HG03159 (cell line): Measurements from ENCODE around the gene SLC17A5.
"Not testable (repeated sequence)": the region's sequence is repeated elsewhere in the genome, so short reads cannot be mapped to it uniquely, and the experiment has no call there.

Experiments
- ATAC-seq: cut with Tn5 transposase; IDR thresholded peaks from one replicate; pipeline ENCODE4 v1.9.1; 2021; ENCODE audit warnings: mild to moderate bottlenecking, moderate library complexity; ENCODE audit not compliant: unreplicated experiment

The SLC17A5 gene

DNA sequence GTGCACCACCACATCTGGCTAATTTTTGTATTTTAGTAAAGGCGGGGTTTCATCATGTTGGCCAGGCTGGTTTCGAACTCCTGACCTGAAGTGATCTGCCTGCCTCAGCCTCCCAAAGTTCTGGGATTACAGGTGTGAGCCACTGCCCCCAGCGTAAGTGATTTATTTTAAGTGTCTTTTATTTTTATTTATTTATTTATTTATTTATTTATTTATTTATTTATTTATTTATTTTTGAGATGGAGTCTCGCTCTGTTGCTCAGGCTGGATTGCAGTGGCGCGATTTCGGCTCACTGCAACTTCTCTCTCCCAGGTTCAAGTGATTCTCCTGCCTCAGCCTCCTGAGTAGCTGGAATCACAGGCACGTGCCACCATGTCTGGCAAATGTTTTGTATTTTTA, 30.3 kb downstream of the SLC17A5 start:
- ATAC-seq: not testable (repeated sequence)

- ATAC-seq: not testable (repeated sequence)
Observed at GRCh38 chr6:73618082-73618481, 35.7 kb downstream of the SLC17A5 start.

- ATAC-seq: no peak
Observed at GRCh38 chr6:73614802-73615201, 39.0 kb downstream of the SLC17A5 start.

- no peak for ATAC-seq
Observed at GRCh38 chr6:73613806-73614536, 39.8 kb downstream of the SLC17A5 start.

GRCh38 chr6:73612611-73613010, 41.2 kb downstream of the SLC17A5 start:
- no peak for ATAC-seq

DNA sequence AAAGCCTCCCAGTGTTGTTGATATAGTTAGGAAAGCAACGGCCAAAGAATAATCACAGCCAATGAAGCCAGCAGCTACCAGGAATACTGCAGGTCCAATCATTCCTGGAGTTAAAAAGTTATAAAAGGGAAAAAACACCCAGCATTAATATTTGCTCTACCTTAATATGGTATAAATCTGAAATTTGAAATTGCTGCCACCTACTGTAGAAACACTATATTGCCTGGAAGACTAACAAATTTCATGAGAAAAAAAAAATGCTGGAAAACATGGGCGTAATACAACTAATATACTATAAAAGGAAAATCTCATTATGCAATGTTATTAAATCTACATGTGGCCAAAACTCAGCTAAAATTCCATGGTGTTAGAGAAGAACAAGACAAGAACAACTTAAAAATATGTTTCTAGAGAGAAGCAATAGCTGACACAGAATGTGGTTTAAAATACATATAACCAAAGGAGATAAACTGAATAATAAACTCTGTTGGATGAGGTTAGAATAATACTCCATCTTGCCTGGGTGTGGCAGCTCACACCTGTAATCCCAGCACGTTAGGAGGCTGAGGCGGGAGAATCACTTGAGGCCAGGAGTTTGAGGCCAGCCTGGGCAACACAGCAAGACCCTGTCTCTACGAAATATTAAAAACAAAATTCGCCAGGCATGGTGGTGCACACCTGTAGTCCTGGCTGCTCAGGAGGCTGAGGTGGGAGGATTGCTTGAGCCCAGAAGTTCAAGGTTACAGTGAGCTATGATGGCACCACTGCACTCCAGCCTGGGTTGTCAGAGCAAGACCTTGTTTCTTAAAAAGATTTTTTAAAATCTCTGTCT, 43.1 kb downstream of the SLC17A5 start:
- ATAC-seq: no peak

DNA sequence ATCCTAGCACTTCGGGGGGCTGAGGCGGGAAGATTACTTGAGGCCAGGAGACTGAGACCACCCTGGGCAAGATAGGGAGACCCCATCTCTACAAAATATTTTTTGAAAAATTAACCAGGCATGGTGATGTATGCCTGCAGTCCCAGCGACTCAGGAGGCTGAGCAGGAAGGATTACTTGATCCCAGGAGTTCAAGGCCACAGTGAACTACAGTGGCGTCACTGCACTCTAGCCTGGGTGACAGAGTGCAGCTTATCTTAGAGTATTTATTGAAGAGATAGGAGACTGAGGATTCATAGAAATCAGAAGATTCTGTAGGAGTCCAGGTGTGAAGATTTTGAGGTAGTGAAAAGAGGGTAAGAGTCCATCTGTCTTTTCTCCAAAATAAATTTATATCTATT, 45.0 kb downstream of the SLC17A5 start:
- ATAC-seq: no peak

GRCh38 chr6:73606428-73606827, 47.4 kb downstream of the SLC17A5 start:
- no peak for ATAC-seq

DNA sequence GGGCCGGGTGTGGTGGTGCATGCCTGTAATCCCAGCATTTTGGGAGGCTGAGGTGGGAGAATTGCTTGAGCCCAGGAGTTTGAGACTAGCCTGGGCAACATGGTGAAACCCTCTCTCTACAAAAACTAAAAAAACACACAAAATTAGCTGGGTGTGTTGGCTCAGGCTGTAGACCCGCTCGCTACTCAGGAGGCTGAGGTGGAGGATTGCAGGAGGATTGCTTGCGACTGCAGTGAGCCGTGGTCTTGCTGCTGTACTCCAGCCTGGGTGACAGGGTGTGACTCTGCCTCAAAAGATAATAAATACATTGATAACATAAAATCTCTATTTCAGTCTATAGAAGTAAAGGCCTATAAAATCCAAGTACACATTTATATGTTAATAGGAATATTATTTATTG, 49.3 kb downstream of the SLC17A5 start:
- no peak for ATAC-seq

DNA sequence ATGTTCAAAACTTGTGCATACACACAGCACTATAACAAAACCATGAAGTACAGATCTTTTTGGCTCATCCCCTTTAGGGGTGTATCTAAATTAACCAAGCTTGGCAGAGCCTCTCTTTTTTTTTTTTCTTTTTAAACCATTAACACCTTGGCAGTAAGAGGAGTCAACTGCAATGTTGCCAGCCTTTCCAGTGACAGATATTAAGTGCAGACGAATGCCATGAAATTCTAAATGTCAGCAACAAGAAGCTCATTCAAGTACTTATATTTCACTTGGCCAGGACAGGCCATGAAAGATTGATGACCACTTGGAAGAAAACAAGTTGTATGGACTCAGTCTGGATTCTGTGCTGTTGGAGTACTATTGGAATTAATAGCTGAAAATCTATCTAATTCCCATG, 49.8 kb downstream of the SLC17A5 start:
- ATAC-seq: no peak

DNA sequence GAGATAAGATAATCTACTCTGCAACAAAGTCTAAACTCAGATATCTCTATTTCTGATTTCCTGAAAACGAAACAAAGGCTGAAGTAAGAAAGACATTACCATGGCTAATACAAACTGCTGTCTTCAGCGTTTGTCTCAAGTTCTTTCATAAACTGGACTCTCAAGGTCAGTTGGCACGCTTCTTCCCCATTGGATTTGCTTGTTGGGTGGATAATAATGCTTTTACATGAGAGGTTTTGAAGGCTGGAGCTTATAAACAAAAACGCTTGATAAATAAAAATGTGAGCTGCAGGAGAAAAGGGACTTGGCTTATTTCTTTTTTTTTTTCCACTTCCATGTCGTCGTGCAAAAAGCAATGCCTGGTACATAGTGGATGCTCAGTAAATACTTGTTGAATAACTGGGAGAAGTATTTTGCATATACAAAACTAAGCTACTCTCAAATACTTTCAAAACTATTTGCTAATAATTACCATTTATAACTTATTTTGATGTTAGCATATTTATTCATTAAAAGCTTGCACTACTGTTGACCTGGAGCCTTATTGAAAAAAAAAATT, 67.3 kb downstream of the SLC17A5 start:
- peak; percentile 3 for ATAC-seq

DNA sequence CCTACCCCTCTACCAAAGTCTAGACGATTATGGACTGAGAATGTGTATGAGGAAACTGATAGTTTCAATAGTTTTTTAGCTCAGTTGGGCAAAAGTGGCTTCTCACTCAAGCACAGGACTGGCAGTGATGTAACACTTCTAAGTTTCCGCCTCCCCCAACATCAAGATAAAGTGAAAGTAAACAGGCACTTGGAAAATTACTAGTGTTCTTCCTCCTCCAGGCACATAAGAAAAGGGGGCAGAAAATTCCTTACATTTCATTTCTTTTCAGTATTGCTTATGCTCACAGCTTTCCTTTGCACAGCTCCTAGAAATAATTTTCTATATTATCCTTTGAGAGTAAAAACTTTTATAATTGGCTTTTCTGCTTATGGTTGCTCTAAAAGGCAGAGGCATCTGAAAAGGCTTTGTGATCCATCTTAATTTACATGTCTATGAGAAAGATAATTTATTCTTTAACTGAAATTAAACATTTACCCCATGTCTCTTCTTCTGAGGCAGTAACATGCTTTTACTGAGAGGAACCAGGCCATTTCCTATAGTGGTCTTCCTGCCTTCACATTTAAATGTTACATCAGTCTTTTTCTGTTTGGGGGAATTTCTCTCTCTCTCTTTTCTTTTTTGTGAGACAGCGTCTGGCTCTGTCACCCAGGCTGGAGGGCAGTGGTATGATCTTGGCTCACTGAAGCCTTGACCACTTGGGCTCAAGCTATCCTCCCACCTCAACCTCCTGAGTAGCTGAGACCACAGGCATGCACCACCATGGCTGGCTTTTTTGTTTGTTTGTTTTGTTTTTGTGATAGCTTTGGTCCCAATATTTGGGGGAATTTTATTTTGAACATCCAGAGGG, 68.0 kb downstream of the SLC17A5 start:
- peak; percentile 76 for ATAC-seq

DNA sequence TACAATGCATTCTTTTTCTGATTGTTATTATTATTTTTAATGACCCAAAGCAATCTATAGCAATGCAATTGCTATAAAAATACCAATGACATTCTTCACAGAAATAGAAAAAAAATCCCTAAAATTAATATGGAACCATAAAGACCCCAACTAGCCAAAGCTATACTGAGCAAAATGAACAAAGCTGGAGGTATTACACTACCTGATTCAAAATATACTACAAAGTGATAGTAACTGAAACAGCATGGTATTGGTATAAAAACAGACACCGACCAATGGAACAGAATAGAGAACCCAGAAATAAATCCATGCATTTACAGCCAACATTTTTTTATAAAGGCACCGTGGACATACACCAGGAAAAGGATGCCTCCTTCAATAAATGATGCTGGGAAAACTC, 72.5 kb downstream of the SLC17A5 start:
- ATAC-seq: no peak

GRCh38 chr6:73580247-73581149, 73.3 kb downstream of the SLC17A5 start:
- peak; percentile 70 for ATAC-seq

DNA sequence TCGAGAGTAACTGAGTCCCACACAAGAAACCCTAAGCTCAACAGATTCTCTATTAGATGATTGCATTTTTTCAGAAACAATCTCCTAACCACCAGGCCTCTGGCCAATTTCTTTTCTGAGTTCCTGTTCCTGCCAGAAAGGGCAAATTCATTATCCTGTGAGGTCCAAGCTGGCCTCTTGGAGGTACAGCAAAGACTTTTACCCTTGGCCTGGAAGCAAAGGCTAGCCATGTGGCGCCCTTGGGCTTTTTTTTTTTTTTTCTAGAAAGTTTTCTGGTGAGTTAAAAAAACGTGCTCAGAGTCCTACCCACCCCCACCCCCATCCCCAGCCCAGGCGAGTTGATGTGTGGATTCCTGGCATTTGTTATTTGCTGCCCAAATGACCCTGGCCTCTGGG, 73.9 kb downstream of the SLC17A5 start:
- ATAC-seq: no peak

GRCh38 chr6:73579389-73579788, 74.4 kb downstream of the SLC17A5 start:
- ATAC-seq: no peak

- no peak for ATAC-seq
Observed at GRCh38 chr6:73577676-73578075, 76.1 kb downstream of the SLC17A5 start.

DNA sequence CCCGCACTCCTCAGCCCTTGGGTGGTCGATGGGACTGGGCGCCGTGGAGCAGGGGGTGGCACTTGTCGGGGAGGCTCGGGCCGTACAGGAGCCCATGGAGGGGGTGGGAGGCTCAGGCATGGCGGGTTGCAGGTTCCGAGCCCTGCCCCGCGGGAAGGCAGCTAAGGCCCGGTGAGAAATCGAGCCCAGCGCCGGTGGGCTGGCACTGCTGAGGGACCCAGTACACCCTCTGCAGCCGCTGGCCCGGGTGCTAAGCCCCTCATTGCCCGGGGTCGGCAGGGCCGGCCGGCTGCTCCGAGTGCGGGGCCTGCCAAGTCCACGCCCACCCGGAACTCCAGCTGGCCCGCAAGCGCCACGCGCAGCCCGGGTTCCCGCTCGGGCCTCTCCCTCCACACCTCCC, 81.3 kb downstream of the SLC17A5 start:
- not testable (repeated sequence) for ATAC-seq

DNA sequence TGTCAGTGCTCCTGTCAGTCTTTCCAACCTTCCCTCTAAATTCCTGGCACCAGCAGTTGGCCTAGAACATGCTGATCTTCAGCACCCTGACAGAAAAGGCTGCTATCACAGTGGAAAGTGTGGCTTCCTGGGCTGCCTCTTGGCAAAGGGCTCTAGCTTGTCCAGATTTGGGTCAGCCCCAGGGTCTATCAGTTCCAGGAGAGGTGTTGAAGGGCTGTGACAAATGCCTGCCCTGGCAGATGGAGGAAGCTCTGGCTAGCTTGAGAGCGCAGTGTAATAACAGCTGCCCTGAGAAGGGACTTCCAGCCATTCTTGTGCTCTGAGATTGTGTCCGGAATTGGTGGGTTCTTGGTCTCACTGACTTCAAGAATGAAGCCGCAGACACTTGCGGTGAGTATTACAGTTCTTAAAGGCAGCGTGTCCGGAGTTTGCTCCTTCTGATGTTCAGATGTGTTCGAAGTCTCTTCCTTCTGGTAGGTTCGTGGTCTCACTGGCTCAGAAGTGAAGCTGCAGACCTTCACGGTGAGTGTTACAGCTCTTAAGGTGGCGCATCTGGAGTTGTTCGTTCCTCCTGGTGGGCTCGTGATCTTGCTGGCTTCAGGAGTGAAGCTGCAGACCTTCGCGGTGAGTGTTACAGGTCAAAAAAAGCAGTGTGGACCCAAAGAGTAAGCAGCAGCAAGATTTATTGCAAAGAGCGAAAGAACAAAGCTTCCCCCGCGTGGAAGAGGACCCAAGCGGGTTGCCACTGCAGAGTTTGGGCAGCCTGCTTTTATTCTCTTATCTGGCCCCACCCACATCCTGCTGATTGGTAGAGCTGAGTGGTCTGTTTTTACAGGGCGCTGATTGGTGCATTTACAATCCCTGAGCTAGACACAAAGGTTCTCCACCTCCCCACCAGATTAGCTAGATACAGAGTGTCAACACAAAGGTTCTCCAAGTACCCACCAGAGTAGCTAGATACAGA, 82.3 kb downstream of the SLC17A5 start:
- ATAC-seq: not testable (repeated sequence)
